ENCODE results near the gene ANO10.
"Not testable (repeated sequence)": the region's sequence is repeated elsewhere in the genome, so short reads cannot be mapped to it uniquely, and the experiment has no call there.

Gene ANO10, protein sequence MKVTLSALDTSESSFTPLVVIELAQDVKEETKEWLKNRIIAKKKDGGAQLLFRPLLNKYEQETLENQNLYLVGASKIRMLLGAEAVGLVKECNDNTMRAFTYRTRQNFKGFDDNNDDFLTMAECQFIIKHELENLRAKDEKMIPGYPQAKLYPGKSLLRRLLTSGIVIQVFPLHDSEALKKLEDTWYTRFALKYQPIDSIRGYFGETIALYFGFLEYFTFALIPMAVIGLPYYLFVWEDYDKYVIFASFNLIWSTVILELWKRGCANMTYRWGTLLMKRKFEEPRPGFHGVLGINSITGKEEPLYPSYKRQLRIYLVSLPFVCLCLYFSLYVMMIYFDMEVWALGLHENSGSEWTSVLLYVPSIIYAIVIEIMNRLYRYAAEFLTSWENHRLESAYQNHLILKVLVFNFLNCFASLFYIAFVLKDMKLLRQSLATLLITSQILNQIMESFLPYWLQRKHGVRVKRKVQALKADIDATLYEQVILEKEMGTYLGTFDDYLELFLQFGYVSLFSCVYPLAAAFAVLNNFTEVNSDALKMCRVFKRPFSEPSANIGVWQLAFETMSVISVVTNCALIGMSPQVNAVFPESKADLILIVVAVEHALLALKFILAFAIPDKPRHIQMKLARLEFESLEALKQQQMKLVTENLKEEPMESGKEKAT

DNA sequence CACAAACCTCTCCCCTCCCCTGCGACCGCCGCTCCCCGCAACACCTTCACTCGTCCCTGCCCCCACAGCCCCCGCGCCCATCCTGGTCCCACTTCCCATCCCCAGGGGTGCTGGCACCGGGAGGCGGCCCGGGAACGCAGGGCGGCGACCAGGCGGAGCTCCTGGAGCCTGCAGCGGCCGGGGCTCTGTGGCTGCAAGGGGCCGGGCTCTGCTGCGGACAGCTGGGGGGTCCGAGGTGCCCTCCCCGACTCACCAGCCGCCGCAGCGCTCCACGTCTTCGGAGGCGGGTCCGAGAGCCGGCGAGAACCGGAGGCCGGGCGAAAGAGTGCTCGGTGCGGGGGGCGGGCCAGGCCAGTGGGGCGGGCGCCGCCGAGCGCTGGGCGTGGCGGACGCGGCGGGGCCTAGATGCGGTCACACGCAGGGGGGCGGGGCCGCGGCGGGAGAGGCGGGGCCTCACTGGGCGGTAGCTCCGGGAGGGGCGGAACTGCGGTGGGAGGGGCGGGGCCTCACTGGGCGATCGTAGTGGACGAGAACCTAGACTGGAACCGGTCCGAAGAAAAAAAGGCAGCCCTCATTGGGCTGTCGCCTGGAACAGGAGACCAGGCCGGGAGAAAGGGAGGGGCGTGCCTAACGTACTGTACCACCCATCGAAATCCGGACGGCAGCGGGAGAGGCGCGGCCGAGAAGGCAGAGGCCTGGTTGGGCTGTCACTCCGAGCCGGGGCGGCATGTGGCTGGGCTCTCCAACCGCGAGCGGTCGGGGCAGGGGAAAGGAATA, at the start of gene ANO10:
TSS of gene ANO10 (minus strand) at position 356 of the 777 bp plus-strand sequence. CDS start 16,159 bp downstream, outside the sequence.
- Histone ChIP-seq H3K9me3 (ENCODE audit: control insufficient read depth, low read depth, low read length) (no peaks in the 10 kb centered on the region), H3K36me3 (ENCODE audit: control insufficient read depth, low read depth, low read length) (no peaks in the 10 kb centered on the region), H3K27me3 (ENCODE audit: control insufficient read depth, insufficient read depth, low read length) (no peaks in the 10 kb centered on the region), H3K27ac (ENCODE audit: low read length) (peak within 1 kb of the TSS; percentile 7), H3K9ac (ENCODE audit: low read length) (peak within 1 kb of the TSS; percentile 72), H3K4me3 (ENCODE audit: low read length) (peak within 1 kb of the TSS; percentile 88), H3K4me1 (ENCODE audit: control insufficient read depth, low read depth, low read length) (no peaks in the 10 kb centered on the region)

DNA sequence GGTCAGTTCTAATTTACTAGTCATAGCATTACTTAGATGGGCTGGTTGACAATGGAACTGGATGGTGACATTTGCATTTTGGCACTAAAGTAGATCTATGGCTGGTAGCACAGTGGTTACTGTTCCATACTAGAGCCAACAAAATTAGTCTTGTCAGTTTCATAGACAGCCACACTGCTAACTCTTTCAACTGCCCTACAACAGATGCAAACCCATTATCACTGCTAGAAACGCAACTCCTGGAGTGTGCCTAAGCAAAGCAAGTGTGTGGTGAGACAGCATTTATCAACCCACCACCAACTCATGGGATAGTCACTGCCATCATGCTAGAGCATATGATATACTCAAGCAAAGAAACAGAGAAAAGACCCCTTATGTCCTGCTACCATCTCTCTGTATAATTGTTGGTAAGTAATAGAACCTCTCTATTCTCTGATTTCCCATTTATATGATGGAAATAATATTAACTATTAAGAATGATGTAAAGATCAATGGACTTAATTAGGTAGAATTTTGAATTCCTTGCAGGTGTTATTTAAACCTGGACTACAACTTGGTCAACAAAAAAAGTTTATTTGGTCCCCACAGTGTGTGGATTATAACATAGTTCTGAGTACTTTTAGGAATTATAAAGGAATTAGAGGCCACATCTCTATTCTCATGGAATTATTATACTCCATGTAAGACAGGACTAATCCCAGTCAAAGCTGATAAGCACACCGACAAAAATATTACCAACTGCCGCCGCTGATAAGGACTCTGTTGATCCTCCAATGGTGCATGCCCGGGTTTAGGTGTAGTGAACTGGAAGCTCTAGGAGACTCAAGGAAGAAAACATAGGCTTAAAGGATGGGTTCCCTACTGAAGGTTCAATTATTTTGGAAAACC, 49.1 kb upstream of the ANO10 start:
- peaks cover 5% of the 10 kb centered on the region for H3K4me1 ChIP-seq (ENCODE audit: control insufficient read depth, low read depth, low read length)
- H3K9ac ChIP-seq (ENCODE audit: low read length), result no peak overlapping the region
- no peaks in the 10 kb centered on the region for H3K36me3 ChIP-seq (ENCODE audit: control insufficient read depth, low read depth, low read length)
- no peaks in the 10 kb centered on the region for H3K9me3 ChIP-seq (ENCODE audit: control insufficient read depth, low read depth, low read length)
- no peak overlapping the region for H3K4me3 ChIP-seq (ENCODE audit: low read length)
- no peak overlapping the region for H3K27ac ChIP-seq (ENCODE audit: low read length)
- no peaks in the 10 kb centered on the region for H3K27me3 ChIP-seq (ENCODE audit: control insufficient read depth, insufficient read depth, low read length)

DNA sequence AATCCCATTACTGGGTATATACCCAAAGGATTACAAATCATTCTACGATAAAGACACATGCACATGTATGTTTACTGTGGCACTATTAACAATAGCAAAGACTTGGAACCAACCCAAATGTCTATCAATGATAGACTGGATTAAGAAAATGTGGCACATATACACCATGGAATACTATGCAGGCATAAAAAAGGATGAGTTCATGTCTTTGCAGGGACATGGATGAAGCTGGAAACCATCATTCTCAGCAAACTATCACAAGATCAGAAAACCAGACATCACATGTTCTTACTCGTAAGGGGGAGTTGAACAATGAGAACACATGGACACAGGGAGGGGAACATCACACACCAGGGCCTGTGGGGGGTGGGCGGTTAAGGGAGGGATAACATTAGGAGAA, 43.2 kb upstream of the ANO10 start:
- not testable (repeated sequence) for H3K4me3 ChIP-seq (ENCODE audit: low read length); H3K27me3 ChIP-seq (ENCODE audit: control insufficient read depth, insufficient read depth, low read length); H3K4me1 ChIP-seq (ENCODE audit: control insufficient read depth, low read depth, low read length); H3K9me3 ChIP-seq (ENCODE audit: control insufficient read depth, low read depth, low read length); H3K9ac ChIP-seq (ENCODE audit: low read length); H3K36me3 ChIP-seq (ENCODE audit: control insufficient read depth, low read depth, low read length); H3K27ac ChIP-seq (ENCODE audit: low read length)

DNA sequence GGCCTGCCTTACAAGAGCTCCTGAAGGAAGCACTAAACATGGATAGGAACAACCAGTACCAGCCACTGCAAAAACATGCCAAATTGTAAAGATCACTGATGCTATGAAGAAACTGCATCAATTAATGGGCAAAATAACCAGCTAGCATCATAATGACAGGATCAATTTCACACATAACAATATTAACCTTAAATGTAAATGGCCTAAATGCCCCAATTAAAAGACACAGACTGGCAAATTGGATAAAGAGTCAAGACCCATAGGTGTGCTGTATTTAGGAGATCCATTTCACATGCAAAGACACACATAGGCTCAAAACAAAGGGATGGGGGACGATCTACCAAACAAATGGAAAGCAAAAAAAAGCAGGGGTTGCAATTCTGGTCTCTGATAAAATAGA, 39.6 kb upstream of the ANO10 start:
- not testable (repeated sequence) for H3K36me3 ChIP-seq (ENCODE audit: control insufficient read depth, low read depth, low read length); H3K4me1 ChIP-seq (ENCODE audit: control insufficient read depth, low read depth, low read length); H3K9ac ChIP-seq (ENCODE audit: low read length); H3K4me3 ChIP-seq (ENCODE audit: low read length); H3K27me3 ChIP-seq (ENCODE audit: control insufficient read depth, insufficient read depth, low read length); H3K27ac ChIP-seq (ENCODE audit: low read length); H3K9me3 ChIP-seq (ENCODE audit: control insufficient read depth, low read depth, low read length)

DNA sequence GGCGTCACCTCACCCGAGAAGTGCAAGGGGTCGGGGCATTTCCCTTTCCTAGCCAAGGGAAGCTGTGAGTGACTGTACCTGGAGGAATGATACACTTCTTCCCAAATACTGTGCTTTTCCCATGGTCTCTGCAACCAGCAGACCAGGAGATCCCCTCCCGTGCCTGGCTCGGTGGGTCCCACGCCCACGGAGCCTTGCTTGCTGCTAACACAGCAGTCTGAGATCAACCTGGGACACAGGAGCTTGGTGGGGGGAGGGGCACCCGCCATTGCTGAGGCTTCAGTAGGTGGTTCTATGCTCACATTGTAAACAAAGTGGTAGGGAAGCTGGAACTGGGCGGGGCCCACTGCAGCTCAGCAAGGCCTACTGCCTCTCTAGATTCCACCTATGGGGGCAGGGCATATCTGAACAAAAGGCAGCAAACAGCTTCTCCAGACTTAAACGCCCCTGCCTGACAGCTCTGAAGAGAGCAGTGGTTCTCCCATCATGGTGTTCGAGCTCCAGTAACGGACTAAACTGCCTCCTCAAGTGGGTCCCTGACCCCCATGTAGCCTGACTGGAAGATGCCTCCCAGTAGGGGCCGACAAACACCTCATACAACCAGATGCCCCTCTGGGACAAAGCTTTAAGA, 37.6 kb upstream of the ANO10 start:
- Histone ChIP-seq H3K27ac (ENCODE audit: low read length) (no peak overlapping the region), H3K4me1 (ENCODE audit: control insufficient read depth, low read depth, low read length) (no peaks in the 10 kb centered on the region), H3K9ac (ENCODE audit: low read length) (no peak overlapping the region), H3K27me3 (ENCODE audit: control insufficient read depth, insufficient read depth, low read length) (no peaks in the 10 kb centered on the region), H3K4me3 (ENCODE audit: low read length) (no peak overlapping the region), H3K36me3 (ENCODE audit: control insufficient read depth, low read depth, low read length) (no peaks in the 10 kb centered on the region), H3K9me3 (ENCODE audit: control insufficient read depth, low read depth, low read length) (no peaks in the 10 kb centered on the region)

DNA sequence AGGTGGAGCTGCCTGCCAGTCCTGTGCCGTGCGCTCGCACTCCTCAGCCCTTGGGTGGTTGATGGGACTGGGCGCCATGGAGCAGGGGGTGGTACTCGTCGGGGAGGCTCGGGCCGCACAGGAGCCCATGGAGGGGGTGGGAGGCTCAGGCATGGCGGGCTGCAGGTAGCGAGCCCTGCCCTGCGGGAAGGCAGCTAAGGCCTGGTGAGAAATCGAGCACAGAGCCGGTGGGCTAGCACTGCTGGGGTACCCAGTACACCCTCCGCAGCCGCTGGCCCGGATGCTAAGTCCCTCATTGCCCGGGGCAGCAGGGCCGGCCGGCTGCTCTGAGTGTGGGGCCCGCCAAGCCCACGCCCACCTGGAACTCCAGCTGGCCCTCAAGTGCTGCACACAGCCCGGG, 34.6 kb upstream of the ANO10 start:
- H3K27me3 ChIP-seq (ENCODE audit: control insufficient read depth, insufficient read depth, low read length); H3K4me1 ChIP-seq (ENCODE audit: control insufficient read depth, low read depth, low read length); H3K9me3 ChIP-seq (ENCODE audit: control insufficient read depth, low read depth, low read length): not testable (repeated sequence)

DNA sequence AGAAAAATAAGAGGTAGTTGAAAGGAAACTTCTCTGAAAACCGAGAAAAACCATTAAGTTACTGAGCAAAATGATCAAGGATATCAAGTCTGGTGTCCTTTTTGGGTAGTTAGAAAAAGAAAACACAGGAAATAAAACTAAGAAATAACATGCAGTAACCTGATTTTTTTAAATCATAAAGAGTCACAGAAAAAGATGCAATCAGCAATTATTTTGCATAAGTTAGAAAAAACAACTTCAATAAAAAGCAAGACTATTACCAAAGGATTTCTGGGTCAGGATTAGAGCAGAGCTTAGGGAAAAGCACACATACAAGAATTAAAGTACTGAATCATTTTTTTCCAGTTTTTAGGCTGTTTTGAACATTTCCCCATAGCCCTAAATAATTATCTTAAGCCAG, 28.5 kb upstream of the ANO10 start:
- H3K9ac ChIP-seq (ENCODE audit: low read length), result no peak overlapping the region
- H3K4me1 ChIP-seq (ENCODE audit: control insufficient read depth, low read depth, low read length), result peaks cover 4% of the 10 kb centered on the region
- no peak overlapping the region for H3K4me3 ChIP-seq (ENCODE audit: low read length)
- no peaks in the 10 kb centered on the region for H3K27me3 ChIP-seq (ENCODE audit: control insufficient read depth, insufficient read depth, low read length)
- no peaks in the 10 kb centered on the region for H3K9me3 ChIP-seq (ENCODE audit: control insufficient read depth, low read depth, low read length)
- no peak overlapping the region for H3K27ac ChIP-seq (ENCODE audit: low read length)
- H3K36me3 ChIP-seq (ENCODE audit: control insufficient read depth, low read depth, low read length), result no peaks in the 10 kb centered on the region

More for the DNA sequence above, 34.6 kb upstream of the ANO10 start:
- not testable (repeated sequence) for H3K27ac ChIP-seq (ENCODE audit: low read length); H3K4me3 ChIP-seq (ENCODE audit: low read length); H3K36me3 ChIP-seq (ENCODE audit: control insufficient read depth, low read depth, low read length); H3K9ac ChIP-seq (ENCODE audit: low read length)

DNA sequence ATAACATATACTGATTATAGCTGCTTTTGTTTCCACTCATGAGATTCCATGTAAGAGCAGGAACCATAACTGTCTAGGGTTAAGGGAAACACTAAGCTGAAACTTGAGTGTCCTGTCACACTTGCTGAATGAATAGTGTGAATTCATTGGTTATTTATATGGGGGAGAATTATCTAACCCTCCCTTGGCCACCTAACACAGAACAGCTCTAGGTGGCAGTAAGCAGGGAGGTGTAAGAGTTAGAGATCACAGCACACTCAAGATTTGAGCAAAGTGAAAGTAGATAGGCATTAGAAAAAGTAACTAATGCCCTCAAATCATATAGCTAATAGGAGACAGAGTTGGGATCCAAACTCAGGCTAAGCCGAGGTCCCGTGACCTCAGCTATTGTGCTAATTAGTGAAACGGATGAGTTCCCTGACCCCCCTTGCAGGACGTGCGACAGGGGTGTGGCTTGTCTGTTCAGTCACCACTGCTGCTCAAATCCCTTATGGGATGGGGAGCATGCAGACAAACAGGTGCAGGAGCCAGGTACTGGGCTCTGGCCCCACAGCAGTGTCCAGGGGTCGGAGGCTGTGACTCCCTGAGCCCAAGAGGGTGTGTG, 27.7 kb upstream of the ANO10 start:
- no peak overlapping the region for H3K4me3 ChIP-seq (ENCODE audit: low read length)

DNA sequence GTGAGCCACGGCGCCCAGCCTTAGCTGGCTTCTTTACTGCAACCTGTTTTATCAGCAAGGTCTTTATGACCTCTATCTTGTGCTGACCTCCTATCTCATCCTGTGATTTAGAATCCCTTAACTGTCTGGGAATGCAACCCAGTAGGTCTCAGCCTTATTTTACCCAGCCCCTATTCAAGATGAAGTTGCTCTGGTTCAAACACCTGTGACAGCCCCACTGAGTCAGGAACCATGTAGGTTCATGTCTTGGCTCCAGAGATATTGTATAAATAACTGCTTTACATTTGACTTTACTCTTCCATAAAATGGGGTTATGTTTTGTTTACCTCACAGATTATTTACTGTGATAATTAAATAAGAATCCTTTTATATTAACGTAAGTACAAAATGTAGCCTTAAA, 27.1 kb upstream of the ANO10 start:
- H3K27me3 ChIP-seq (ENCODE audit: control insufficient read depth, insufficient read depth, low read length), result no peaks in the 10 kb centered on the region
- H3K27ac ChIP-seq (ENCODE audit: low read length), result no peak overlapping the region
- H3K4me3 ChIP-seq (ENCODE audit: low read length), result no peak overlapping the region
- H3K9ac ChIP-seq (ENCODE audit: low read length), result no peak overlapping the region
- no peaks in the 10 kb centered on the region for H3K36me3 ChIP-seq (ENCODE audit: control insufficient read depth, low read depth, low read length)
- H3K9me3 ChIP-seq (ENCODE audit: control insufficient read depth, low read depth, low read length), result no peaks in the 10 kb centered on the region
- peaks cover 4% of the 10 kb centered on the region for H3K4me1 ChIP-seq (ENCODE audit: control insufficient read depth, low read depth, low read length)

More for the DNA sequence above, 27.7 kb upstream of the ANO10 start:
- Histone ChIP-seq H3K36me3 (ENCODE audit: control insufficient read depth, low read depth, low read length) (no peaks in the 10 kb centered on the region), H3K4me1 (ENCODE audit: control insufficient read depth, low read depth, low read length) (peaks cover 4% of the 10 kb centered on the region), H3K27ac (ENCODE audit: low read length) (no peak overlapping the region), H3K27me3 (ENCODE audit: control insufficient read depth, insufficient read depth, low read length) (no peaks in the 10 kb centered on the region), H3K9ac (ENCODE audit: low read length) (no peak overlapping the region), H3K9me3 (ENCODE audit: control insufficient read depth, low read depth, low read length) (no peaks in the 10 kb centered on the region)

DNA sequence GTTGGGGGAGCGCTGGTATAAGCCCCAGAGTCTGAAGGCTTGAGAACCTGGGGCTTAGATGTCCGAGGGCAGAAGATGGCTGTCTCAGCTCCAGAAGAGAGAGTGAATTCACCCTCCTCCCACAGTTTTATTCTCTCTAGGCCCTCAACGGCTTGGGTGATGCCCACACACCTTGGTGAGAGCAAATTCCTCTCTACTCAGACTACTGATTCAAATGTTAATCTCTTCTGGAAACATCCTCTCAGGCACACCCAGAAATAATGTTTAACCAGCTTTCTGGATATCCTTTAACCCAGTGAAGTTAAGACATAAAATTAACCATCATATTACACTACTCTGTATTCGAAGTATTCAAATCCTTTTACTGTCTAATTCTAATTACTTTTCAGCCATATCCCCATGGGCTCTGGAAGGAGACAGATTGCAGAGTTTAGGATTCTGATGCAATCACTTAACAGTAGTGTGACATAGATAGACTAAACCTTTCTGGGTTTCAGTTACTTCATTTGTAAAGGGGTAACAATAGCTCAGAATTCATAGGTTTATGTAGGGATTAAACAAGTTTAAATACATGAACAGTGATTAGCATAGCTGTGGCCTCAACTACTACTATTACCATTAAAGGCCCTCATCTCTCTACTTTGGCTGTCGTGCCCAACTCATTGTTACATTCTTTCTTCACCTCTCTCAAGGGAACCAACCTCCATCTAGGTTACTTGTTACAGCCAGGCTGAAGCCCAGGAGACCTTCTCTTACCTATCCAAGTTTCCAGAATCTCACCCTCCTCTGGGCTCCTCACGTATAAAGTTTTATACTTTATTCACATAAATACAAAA, 25.7 kb upstream of the ANO10 start:
- peaks cover 4% of the 10 kb centered on the region for H3K4me1 ChIP-seq (ENCODE audit: control insufficient read depth, low read depth, low read length)
- H3K4me3 ChIP-seq (ENCODE audit: low read length), result no peak overlapping the region
- no peaks in the 10 kb centered on the region for H3K9me3 ChIP-seq (ENCODE audit: control insufficient read depth, low read depth, low read length)
- H3K9ac ChIP-seq (ENCODE audit: low read length), result no peak overlapping the region
- no peaks in the 10 kb centered on the region for H3K27me3 ChIP-seq (ENCODE audit: control insufficient read depth, insufficient read depth, low read length)
- no peak overlapping the region for H3K27ac ChIP-seq (ENCODE audit: low read length)
- no peaks in the 10 kb centered on the region for H3K36me3 ChIP-seq (ENCODE audit: control insufficient read depth, low read depth, low read length)

All from iPS-18a (cell line).